OCI-LY1 (cell line): ENCODE results near the gene BTLA.

Source experiments
- EZH2 ChIP-seq: fragments of 200-600 bp; sonication (generic), shearing (Covaris generic); IDR thresholded peaks from 2 replicates; pipeline ENCODE4 v1.8.0; 2017; ENCODE audit warnings: borderline replicate concordance, mixed run types, mild to moderate bottlenecking, antibody characterized with exemption, low read length, moderate library complexity, mixed read lengths
- TF ChIP-seq, protein P1 (sequence below): fragments of 200-600 bp; sonication (generic), shearing (Covaris generic); IDR thresholded peaks from 2 replicates; pipeline ENCODE4 v1.5.1; 2017; ENCODE audit warnings: mild to moderate bottlenecking, antibody characterized with exemption, low read length, moderate library complexity, mixed read lengths

DNA sequence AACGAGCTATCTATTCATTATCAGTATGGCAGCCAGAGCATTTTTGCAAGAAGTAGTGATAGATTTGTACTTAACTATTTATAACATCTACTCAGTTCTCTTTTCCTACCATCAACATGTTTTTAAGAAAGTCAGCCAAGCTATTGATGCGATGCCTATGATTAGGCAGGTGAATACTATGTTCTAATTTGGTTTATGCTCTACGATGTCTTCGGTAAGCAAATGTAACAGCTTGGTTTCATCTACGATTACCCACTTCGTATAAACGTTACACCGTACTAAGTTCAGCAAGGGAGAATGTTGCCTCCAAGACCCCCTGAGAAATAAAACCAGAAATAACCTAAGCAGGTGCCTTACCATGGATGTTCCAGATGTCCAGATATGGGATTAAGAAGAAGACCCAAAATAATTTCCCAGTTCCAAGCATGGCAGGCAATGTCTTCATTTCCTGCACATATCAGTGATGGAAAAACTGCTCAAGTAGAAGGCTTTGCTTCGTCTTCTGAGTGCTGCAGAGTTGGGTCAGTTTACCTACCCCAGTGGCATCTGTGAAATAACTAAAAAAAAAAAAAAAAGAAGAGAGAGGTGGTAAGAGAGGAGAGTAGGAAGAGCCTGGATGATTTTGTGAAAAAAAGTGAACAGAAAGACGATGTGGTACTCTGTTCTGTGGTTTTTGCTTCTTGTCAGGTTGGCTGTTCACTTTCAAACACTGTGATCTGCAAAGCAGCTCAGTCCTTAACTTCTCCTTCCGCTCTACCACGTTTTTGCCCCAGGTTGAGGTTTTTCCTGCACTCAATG, at the start of gene BTLA:
- TF ChIP-seq, protein P1, sequence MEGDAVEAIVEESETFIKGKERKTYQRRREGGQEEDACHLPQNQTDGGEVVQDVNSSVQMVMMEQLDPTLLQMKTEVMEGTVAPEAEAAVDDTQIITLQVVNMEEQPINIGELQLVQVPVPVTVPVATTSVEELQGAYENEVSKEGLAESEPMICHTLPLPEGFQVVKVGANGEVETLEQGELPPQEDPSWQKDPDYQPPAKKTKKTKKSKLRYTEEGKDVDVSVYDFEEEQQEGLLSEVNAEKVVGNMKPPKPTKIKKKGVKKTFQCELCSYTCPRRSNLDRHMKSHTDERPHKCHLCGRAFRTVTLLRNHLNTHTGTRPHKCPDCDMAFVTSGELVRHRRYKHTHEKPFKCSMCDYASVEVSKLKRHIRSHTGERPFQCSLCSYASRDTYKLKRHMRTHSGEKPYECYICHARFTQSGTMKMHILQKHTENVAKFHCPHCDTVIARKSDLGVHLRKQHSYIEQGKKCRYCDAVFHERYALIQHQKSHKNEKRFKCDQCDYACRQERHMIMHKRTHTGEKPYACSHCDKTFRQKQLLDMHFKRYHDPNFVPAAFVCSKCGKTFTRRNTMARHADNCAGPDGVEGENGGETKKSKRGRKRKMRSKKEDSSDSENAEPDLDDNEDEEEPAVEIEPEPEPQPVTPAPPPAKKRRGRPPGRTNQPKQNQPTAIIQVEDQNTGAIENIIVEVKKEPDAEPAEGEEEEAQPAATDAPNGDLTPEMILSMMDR: no peak
- no peak for TF ChIP-seq EZH2
